T-cell (primary cell): ENCODE results near the gene TVP23B. TPM values are rescaled to one million over a fixed set of nuclear protein-coding genes. Genes with fewer than 3 reads are reported as not detected.
"Not testable (repeated sequence)": the region's sequence is repeated elsewhere in the genome, so short reads cannot be mapped to it uniquely, and the experiment has no call there.

Experiments used
- ATAC-seq, 4 experiments: fragments of 200-7000 bp in 3 of 4; fragments of 150-1000 bp in 1 of 4; cut with Tn5 transposase; replicated peaks in 1 of 4; 1 replicate in 3 of 4; 2 replicates in 1 of 4; pipeline ENCODE4 v1.10.0; 2021; ENCODE audit warnings: moderate library complexity in 3 of 4, mild to moderate bottlenecking in 2 of 4, moderate number of reproducible peaks in 1 of 4
- CTCF ChIA-PET, 2 donors: fragments of 300-600 bp; sonication (Branson Sonifier 250); formaldehyde crosslinking; loops; one replicate each; lab custom pipeline; 2022; ENCODE audit warnings: antibody characterized with exemption in 2 of 2; lab: Charles Lee
- POLR2A ChIA-PET, 2 donors: fragments of 300-600 bp; sonication (Branson Sonifier 250); formaldehyde crosslinking; loops; one replicate each; lab custom pipeline; 2022; ENCODE audit warnings: antibody characterized with exemption in 2 of 2; lab: Charles Lee
- DNase-seq, 35 experiments: peaks; one replicate each; pipeline versions ENCODE4 v3.0.0 to v3.0.0-alpha.2; 2013 to 2023
- H3K27ac ChIP-seq: one replicate; pipeline ENCODE4 v1.5.1; 2013; ENCODE audit warnings: low read length
- H3K27me3 ChIP-seq, 2 experiments: replicated peaks in 1 of 2; 1 replicate in 1 of 2; 2 replicates in 1 of 2; pipeline versions ENCODE4 v1.6.1 to v1.7.0; 2013; ENCODE audit warnings: low read length in 1 of 2, mixed read lengths in 1 of 2; ENCODE audit not compliant: control insufficient read depth in 2 of 2, insufficient read depth in 2 of 2; ENCODE audit errors: extremely low read depth in 1 of 2
- H3K36me3 ChIP-seq, 2 donors: 1 replicate in 1 of 2; 2 replicates in 1 of 2; pipeline versions ENCODE4 v1.6.1 to v1.7.0; 2013; ENCODE audit warnings: low read length in 1 of 2; ENCODE audit not compliant: control insufficient read depth in 2 of 2, insufficient read depth in 1 of 2; ENCODE audit errors: extremely low read depth in 1 of 2
- H3K4me1 ChIP-seq, 2 experiments: 1 replicate in 1 of 2; 2 replicates in 1 of 2; pipeline versions ENCODE4 v1.6.1 to v1.7.0; 2013; ENCODE audit warnings: low read length in 2 of 2, mixed read lengths in 1 of 2; ENCODE audit not compliant: insufficient read depth in 2 of 2, control insufficient read depth in 1 of 2; ENCODE audit errors: extremely low read depth in 1 of 2
- H3K4me3 ChIP-seq, 2 donors: 1 replicate in 1 of 2; 2 replicates in 1 of 2; pipeline versions ENCODE4 v1.5.1 to v1.7.0; 2013; ENCODE audit warnings: mild to moderate bottlenecking in 2 of 2, low read length in 1 of 2, moderate library complexity in 1 of 2; ENCODE audit not compliant: control insufficient read depth in 1 of 2; ENCODE audit errors: extremely low read depth in 1 of 2
- H3K9me3 ChIP-seq: 2 replicates; pipeline ENCODE4 v1.7.0; 2013
- H3K27ac Mint-ChIP-seq, 2 donors: one replicate each; pipeline ENCODE4 v1.8.0; 2020 to 2021; ENCODE audit warnings: mild to moderate bottlenecking in 2 of 2, mixed read lengths in 2 of 2
- H3K27me3 Mint-ChIP-seq, 2 donors: one replicate each; pipeline ENCODE4 v1.8.0; 2021 to 2022; ENCODE audit warnings: mixed read lengths in 2 of 2
- H3K36me3 Mint-ChIP-seq: one replicate; pipeline ENCODE4 v1.8.0; 2021; ENCODE audit warnings: mixed read lengths
- H3K4me1 Mint-ChIP-seq, 3 donors: one replicate each; pipeline ENCODE4 v1.8.0; 2020 to 2022; ENCODE audit warnings: mixed read lengths in 3 of 3, mild to moderate bottlenecking in 1 of 3
- H3K4me3 Mint-ChIP-seq, 3 donors: one replicate each; pipeline ENCODE4 v1.8.0; 2020 to 2022; ENCODE audit warnings: mild to moderate bottlenecking in 3 of 3, mixed read lengths in 3 of 3, moderate library complexity in 3 of 3
- H3K9me3 Mint-ChIP-seq, 3 donors: one replicate each; pipeline ENCODE4 v1.8.0; 2020 to 2022; ENCODE audit warnings: mixed read lengths in 3 of 3
- WGBS: methylation state at CpG from one replicate; pipeline ENCODE4 v1.1.5; 2013; ENCODE audit warnings: missing lambda C conversion rate; ENCODE audit not compliant: insufficient coverage; 5-methylcytosine and 5-hydroxymethylcytosine counted together
- total RNA-seq, 35 experiments: library from RNA in 6 of 35; stranded (reverse) in 6 of 35; fragments of 120-200 nt in 1 of 35; gene quantifications; one replicate each; pipeline versions ENCODE4 v1.2.1 to v1.2.4 and lab custom pipeline; 2013 to 2026

The TVP23B gene
- total RNA-seq, 5 donors from 2014 or later (not counting 1 experiment from before 2014, with no cell fraction given) = 14.6 to 30.6 (median 28.8) TPM

- H3K27me3 Mint-ChIP-seq, H3K36me3 Mint-ChIP-seq, H3K4me3 Mint-ChIP-seq, CTCF ChIA-PET, DNase-seq, H3K4me1 Mint-ChIP-seq, ATAC-seq, H3K4me1 ChIP-seq, POLR2A ChIA-PET, H3K27me3 ChIP-seq, H3K27ac ChIP-seq, H3K4me3 ChIP-seq, H3K27ac Mint-ChIP-seq, H3K36me3 ChIP-seq, H3K9me3 Mint-ChIP-seq, H3K9me3 ChIP-seq: not testable (repeated sequence)
- WGBS = no CpG with 5 or more reads among the region's 6 CpGs
Measured at GRCh38 chr17:18758344-18758743, 22.6 kb upstream of the TVP23B start.

- H3K36me3 ChIP-seq, DNase-seq, CTCF ChIA-PET, POLR2A ChIA-PET, H3K4me1 Mint-ChIP-seq, H3K36me3 Mint-ChIP-seq, ATAC-seq, H3K9me3 Mint-ChIP-seq, H3K27me3 ChIP-seq, H3K27ac Mint-ChIP-seq, H3K27ac ChIP-seq, H3K4me3 ChIP-seq, H3K27me3 Mint-ChIP-seq, H3K4me1 ChIP-seq, H3K4me3 Mint-ChIP-seq, H3K9me3 ChIP-seq: not testable (repeated sequence)
- no CpG with 5 or more reads among the region's 6 CpGs for WGBS
Measured at GRCh38 chr17:18760221-18760620, 20.8 kb upstream of the TVP23B start.

GRCh38 chr17:18770572-18770971 lies 10.4 kb upstream of the TVP23B start:
- CTCF ChIA-PET, H3K27ac Mint-ChIP-seq, H3K9me3 Mint-ChIP-seq, H3K4me3 ChIP-seq, DNase-seq, ATAC-seq, H3K9me3 ChIP-seq, POLR2A ChIA-PET, H3K36me3 Mint-ChIP-seq, H3K27ac ChIP-seq, H3K4me3 Mint-ChIP-seq, H3K36me3 ChIP-seq, H3K4me1 ChIP-seq, H3K27me3 ChIP-seq, H3K4me1 Mint-ChIP-seq: not testable (repeated sequence)
- WGBS = no CpG with 5 or more reads among the region's 4 CpGs
- peaks cover 0 to 17% of the 10 kb centered on the region in 2 donors for H3K27me3 Mint-ChIP-seq

GRCh38 chr17:18771066-18771465 lies 9.9 kb upstream of the TVP23B start:
- not testable (repeated sequence) for H3K36me3 Mint-ChIP-seq

GRCh38 chr17:18772471-18772870 lies 8.5 kb upstream of the TVP23B start:
- H3K4me1 ChIP-seq = peaks cover 0 to 2% of the 10 kb centered on the region in 2 experiments
- H3K4me3 ChIP-seq = no peak overlapping the region
- H3K9me3 ChIP-seq = no peaks in the 10 kb centered on the region
- Mint-ChIP-seq H3K36me3 (no peaks in the 10 kb centered on the region), H3K4me1 (no peaks in the 10 kb centered on the region), H3K27me3 (peaks cover 0 to 17% of the 10 kb centered on the region in 2 donors), H3K4me3 (no peak overlapping the region), H3K9me3 (no peaks in the 10 kb centered on the region), H3K27ac (no peak overlapping the region)
- no peak overlapping the region for H3K27ac ChIP-seq
- WGBS = no CpG with 5 or more reads among the region's 7 CpGs
- ChIA-PET CTCF (interaction anchor here in 1 of 2 donors (0.6 kb wide), 1 partner anchor 145 kb away, joined by 4 read pairs; no protein-coding TSS in a partner anchor), POLR2A (no interaction called here)
- H3K36me3 ChIP-seq = no peaks in the 10 kb centered on the region
- no peak for ATAC-seq
- H3K27me3 ChIP-seq = peaks cover 0 to 3% of the 10 kb centered on the region in 2 experiments
- no peak for DNase-seq

More at GRCh38 chr17:18771066-18771465, 9.9 kb upstream of the TVP23B start:
- POLR2A ChIA-PET, H3K9me3 Mint-ChIP-seq, H3K36me3 ChIP-seq, H3K4me1 ChIP-seq, H3K27me3 ChIP-seq, ATAC-seq, H3K27ac ChIP-seq, H3K4me1 Mint-ChIP-seq, CTCF ChIA-PET, DNase-seq, H3K9me3 ChIP-seq, H3K4me3 ChIP-seq, H3K4me3 Mint-ChIP-seq, H3K27ac Mint-ChIP-seq: not testable (repeated sequence)
- peaks cover 0 to 17% of the 10 kb centered on the region in 2 donors for H3K27me3 Mint-ChIP-seq
- no CpG with 5 or more reads among the region's 4 CpGs for WGBS

- peak overlapping the region; percentile 57 to 83 (median 71) for H3K4me3 Mint-ChIP-seq
- H3K9me3 ChIP-seq, H3K4me3 ChIP-seq, H3K27me3 Mint-ChIP-seq, H3K36me3 Mint-ChIP-seq, H3K27me3 ChIP-seq, ATAC-seq, H3K36me3 ChIP-seq, CTCF ChIA-PET, POLR2A ChIA-PET, H3K9me3 Mint-ChIP-seq: not testable (repeated sequence)
- WGBS = no CpG with 5 or more reads among the region's 5 CpGs
- H3K27ac Mint-ChIP-seq = peak overlapping the region in 1 of 2 donors; percentile 55
- Histone ChIP-seq H3K27ac (peak overlapping the region; percentile 88), H3K4me1 (peaks cover 0 to 13% of the 10 kb centered on the region in 2 experiments)
- peaks cover 20 to 27% (median 24%) of the 10 kb centered on the region in 3 donors for H3K4me1 Mint-ChIP-seq
- DNase-seq = peak in 1 of 35 experiments; percentile 7
Measured at GRCh38 chr17:18781805-18782204, 822 bp downstream of the TVP23B start.

GRCh38 chr17:18785933-18786332 lies 5.0 kb downstream of the TVP23B start:
- H3K9me3 ChIP-seq, H3K27ac Mint-ChIP-seq, H3K4me3 ChIP-seq, ATAC-seq, POLR2A ChIA-PET, H3K4me3 Mint-ChIP-seq, DNase-seq, H3K27me3 Mint-ChIP-seq, H3K36me3 ChIP-seq, H3K27ac ChIP-seq, CTCF ChIA-PET, H3K27me3 ChIP-seq, H3K4me1 ChIP-seq, H3K9me3 Mint-ChIP-seq: not testable (repeated sequence)
- Mint-ChIP-seq H3K36me3 (peaks cover 15% of the 10 kb centered on the region), H3K4me1 (peaks cover 33 to 45% (median 40%) of the 10 kb centered on the region in 3 donors)
- WGBS = no CpG with 5 or more reads among the region's 1 CpG
